ENCODE measurements around the gene SNCB. TPM values are rescaled to one million over a fixed set of nuclear protein-coding genes. Genes with fewer than 3 reads are reported as not detected.

SNCB gene
- total RNA-seq, 1 experiment from 2014 or later, result not detected

DNA sequence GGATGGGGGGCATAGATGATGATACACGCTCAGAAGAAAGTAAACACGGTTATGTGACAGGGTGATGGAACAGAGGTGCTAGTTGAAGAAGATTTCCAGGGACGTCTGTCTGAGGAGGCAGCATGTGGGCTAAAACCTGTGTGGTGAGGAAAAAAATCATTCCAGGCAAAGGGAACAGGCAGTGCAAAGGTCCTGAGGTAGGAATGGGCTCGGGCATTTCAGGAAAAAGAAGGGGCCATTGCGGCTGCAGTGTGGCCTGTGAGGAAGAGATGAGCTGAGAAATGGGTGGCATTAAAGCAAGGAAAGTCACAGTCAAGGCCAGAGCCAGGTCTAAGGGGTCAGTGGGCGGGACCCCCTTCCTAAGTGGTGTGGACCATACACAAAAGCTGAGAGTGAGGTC, 35.2 kb upstream of the SNCB start:
- no peak for DNase-seq
- H3K9me3 Mint-ChIP-seq (ENCODE audit: low read depth, unreplicated experiment), result no peaks in the 10 kb centered on the region
- CTCF ChIA-PET, result interaction anchor here (1.2 kb wide), 1 partner anchor 238 kb away, joined by 4 read pairs; no protein-coding TSS in a partner anchor
- no peak overlapping the region for H3K4me3 Mint-ChIP-seq (ENCODE audit: low read depth, unreplicated experiment)
- TF ChIP-seq, protein P1, sequence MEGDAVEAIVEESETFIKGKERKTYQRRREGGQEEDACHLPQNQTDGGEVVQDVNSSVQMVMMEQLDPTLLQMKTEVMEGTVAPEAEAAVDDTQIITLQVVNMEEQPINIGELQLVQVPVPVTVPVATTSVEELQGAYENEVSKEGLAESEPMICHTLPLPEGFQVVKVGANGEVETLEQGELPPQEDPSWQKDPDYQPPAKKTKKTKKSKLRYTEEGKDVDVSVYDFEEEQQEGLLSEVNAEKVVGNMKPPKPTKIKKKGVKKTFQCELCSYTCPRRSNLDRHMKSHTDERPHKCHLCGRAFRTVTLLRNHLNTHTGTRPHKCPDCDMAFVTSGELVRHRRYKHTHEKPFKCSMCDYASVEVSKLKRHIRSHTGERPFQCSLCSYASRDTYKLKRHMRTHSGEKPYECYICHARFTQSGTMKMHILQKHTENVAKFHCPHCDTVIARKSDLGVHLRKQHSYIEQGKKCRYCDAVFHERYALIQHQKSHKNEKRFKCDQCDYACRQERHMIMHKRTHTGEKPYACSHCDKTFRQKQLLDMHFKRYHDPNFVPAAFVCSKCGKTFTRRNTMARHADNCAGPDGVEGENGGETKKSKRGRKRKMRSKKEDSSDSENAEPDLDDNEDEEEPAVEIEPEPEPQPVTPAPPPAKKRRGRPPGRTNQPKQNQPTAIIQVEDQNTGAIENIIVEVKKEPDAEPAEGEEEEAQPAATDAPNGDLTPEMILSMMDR (IDR thresholded peaks at IDR 0.05; ENCODE audit: unreplicated experiment), result no peak
- H3K27ac Mint-ChIP-seq (ENCODE audit: unreplicated experiment), result no peak overlapping the region
- H3K36me3 Mint-ChIP-seq (ENCODE audit: insufficient read depth, unreplicated experiment), result peaks cover 8% of the 10 kb centered on the region
- H3K27me3 Mint-ChIP-seq (ENCODE audit: unreplicated experiment), result peaks cover 53% of the 10 kb centered on the region
- BruUV-seq (replicated peaks), result no TSS peak
- no peaks in the 10 kb centered on the region for H3K4me1 Mint-ChIP-seq (ENCODE audit: low read depth, unreplicated experiment)
- intact Hi-C loops (cut with micrococcal nuclease; ENCODE audit: unreplicated experiment), result no loop called here

DNA sequence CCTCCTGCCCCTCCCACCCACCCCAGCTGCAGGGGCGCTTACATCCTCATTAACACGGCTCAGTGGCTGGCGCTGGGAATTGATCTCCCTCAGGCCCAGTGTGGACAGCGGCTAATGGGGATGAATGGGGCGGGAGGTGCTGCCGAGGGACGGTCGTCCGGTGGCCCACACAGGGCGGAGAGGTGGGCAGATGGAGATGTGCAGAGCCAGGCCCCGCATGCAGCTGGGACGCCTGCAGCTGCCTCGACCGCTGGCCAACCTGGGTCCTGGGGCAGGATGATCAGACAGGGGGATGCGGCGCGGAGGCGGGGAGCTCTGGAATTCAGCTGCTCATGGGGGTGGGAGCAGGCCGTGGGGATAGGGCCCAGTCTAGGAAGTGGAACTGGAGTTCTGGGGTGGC, 34.6 kb upstream of the SNCB start:
- intact Hi-C loops (cut with micrococcal nuclease; ENCODE audit: unreplicated experiment), result loop anchor here (5.0 kb wide), 1 partner anchor 237 kb away; no protein-coding TSS in a partner anchor
- H3K27ac Mint-ChIP-seq (ENCODE audit: unreplicated experiment), result no peak overlapping the region
- no peak overlapping the region for H3K4me3 Mint-ChIP-seq (ENCODE audit: low read depth, unreplicated experiment)
- BruUV-seq (replicated peaks), result no TSS peak
- TF ChIP-seq, protein P1 (IDR thresholded peaks at IDR 0.05; ENCODE audit: unreplicated experiment), result no peak
- H3K9me3 Mint-ChIP-seq (ENCODE audit: low read depth, unreplicated experiment), result no peaks in the 10 kb centered on the region
- H3K36me3 Mint-ChIP-seq (ENCODE audit: insufficient read depth, unreplicated experiment), result peaks cover 8% of the 10 kb centered on the region
- H3K4me1 Mint-ChIP-seq (ENCODE audit: low read depth, unreplicated experiment), result no peaks in the 10 kb centered on the region
- peaks cover 53% of the 10 kb centered on the region for H3K27me3 Mint-ChIP-seq (ENCODE audit: unreplicated experiment)
- DNase-seq, result no peak
- CTCF ChIA-PET, result interaction anchor here (1.2 kb wide), 1 partner anchor 238 kb away, joined by 4 read pairs; no protein-coding TSS in a partner anchor

DNA sequence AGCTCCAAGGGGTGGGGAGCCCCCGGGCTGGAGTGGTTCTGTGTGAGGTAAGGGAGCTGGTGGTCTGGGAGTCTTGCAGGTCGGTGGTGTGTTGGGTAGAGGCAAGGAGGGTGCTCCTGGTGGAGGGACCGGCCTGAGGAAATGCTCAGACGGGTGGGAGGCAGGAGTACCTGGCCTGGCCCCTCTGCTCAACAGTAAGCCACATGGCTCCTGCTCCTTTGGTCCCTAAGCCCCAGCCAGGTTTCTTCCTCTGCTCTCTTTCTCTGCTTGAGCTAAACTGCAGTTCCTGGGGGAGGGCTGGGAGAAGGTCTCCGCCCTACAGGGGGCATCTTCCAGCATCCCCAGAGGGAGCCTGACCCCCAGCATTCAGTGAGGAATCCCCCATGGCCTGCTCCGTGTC, 34.1 kb upstream of the SNCB start:
- CTCF ChIA-PET, result no interaction called here
- H3K27ac Mint-ChIP-seq (ENCODE audit: unreplicated experiment), result no peak overlapping the region
- no peaks in the 10 kb centered on the region for H3K9me3 Mint-ChIP-seq (ENCODE audit: low read depth, unreplicated experiment)
- peaks cover 4% of the 10 kb centered on the region for H3K4me1 Mint-ChIP-seq (ENCODE audit: low read depth, unreplicated experiment)
- DNase-seq, result no peak
- intact Hi-C loops (cut with micrococcal nuclease; ENCODE audit: unreplicated experiment), result loop anchor here (5.0 kb wide), 1 partner anchor 238 kb away; no protein-coding TSS in a partner anchor
- TF ChIP-seq, protein P1 (IDR thresholded peaks at IDR 0.05; ENCODE audit: unreplicated experiment), result no peak
- no TSS peak for BruUV-seq (replicated peaks)
- peaks cover 8% of the 10 kb centered on the region for H3K36me3 Mint-ChIP-seq (ENCODE audit: insufficient read depth, unreplicated experiment)
- H3K27me3 Mint-ChIP-seq (ENCODE audit: unreplicated experiment), result peaks cover 53% of the 10 kb centered on the region
- H3K4me3 Mint-ChIP-seq (ENCODE audit: low read depth, unreplicated experiment), result no peak overlapping the region

DNA sequence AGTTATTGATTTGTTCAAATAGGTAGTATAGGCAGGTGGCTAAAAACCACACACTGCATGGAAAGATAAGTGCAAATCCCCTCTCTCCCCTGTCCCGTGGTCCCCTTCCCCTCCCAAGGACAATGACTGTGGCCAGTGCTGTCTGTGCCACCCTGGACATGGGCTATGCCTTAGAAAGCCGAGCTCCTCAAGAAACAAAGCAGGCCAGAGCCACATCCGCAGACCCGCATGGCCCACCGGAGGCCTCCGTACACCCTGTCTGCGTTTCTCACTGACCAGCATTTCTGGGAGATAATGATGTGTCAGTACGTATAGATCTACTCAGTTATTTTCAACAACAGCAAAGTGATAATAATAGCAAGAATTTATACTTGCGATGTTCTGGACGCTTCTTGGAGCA, 33.2 kb upstream of the SNCB start:
- no peaks in the 10 kb centered on the region for H3K9me3 Mint-ChIP-seq (ENCODE audit: low read depth, unreplicated experiment)
- no peak for DNase-seq
- CTCF ChIA-PET, result no interaction called here
- H3K27ac Mint-ChIP-seq (ENCODE audit: unreplicated experiment), result no peak overlapping the region
- H3K4me1 Mint-ChIP-seq (ENCODE audit: low read depth, unreplicated experiment), result peaks cover 13% of the 10 kb centered on the region
- no TSS peak for BruUV-seq (replicated peaks)
- TF ChIP-seq, protein P1 (IDR thresholded peaks at IDR 0.05; ENCODE audit: unreplicated experiment), result no peak
- H3K36me3 Mint-ChIP-seq (ENCODE audit: insufficient read depth, unreplicated experiment), result peaks cover 16% of the 10 kb centered on the region
- intact Hi-C loops (cut with micrococcal nuclease; ENCODE audit: unreplicated experiment), result loop anchor here (5.0 kb wide), 1 partner anchor 239 kb away; no protein-coding TSS in a partner anchor
- H3K4me3 Mint-ChIP-seq (ENCODE audit: low read depth, unreplicated experiment), result no peak overlapping the region
- peaks cover 51% of the 10 kb centered on the region for H3K27me3 Mint-ChIP-seq (ENCODE audit: unreplicated experiment)

Data from Calu3 (cell line).